Type B pancreatic cell (in vitro differentiated cells): ENCODE data around the gene SRRD. TPM values are rescaled to one million over a fixed set of nuclear protein-coding genes. Genes with fewer than 3 reads are reported as not detected.
A peak's percentile ranks its signal among the peaks of the same experiment; 100 is the strongest.

Experiments used
- DNase-seq: peaks from one replicate; pipeline ENCODE4 v3.0.0; 2021; ENCODE audit warnings: mixed read lengths; ENCODE audit not compliant: unreplicated experiment; ENCODE audit errors: extremely low spot score
- H3K27ac Mint-ChIP-seq: 2 replicates; pipeline ENCODE4 v1.8.0; 2021; ENCODE audit warnings: mild to moderate bottlenecking, mixed read lengths
- H3K27me3 Mint-ChIP-seq: 2 replicates; pipeline ENCODE4 v1.8.0; 2021; ENCODE audit warnings: mixed read lengths
- H3K36me3 Mint-ChIP-seq: 2 replicates; pipeline ENCODE4 v1.8.0; 2021; ENCODE audit warnings: mixed read lengths
- H3K4me1 Mint-ChIP-seq: one replicate; pipeline ENCODE4 v1.8.0; 2021; ENCODE audit warnings: mixed read lengths; ENCODE audit not compliant: unreplicated experiment
- H3K4me3 Mint-ChIP-seq: 2 replicates; pipeline ENCODE4 v1.8.0; 2021; ENCODE audit warnings: mild to moderate bottlenecking, mixed read lengths
- H3K9me3 Mint-ChIP-seq: 2 replicates; pipeline ENCODE4 v1.8.0; 2021; ENCODE audit warnings: mixed read lengths
- CTCF ChIP-seq: fragments of 200-600 bp; sonication (generic); conservative IDR thresholded peaks from 2 replicates; pipeline ENCODE4 v1.5.0; 2021; ENCODE audit warnings: antibody characterized with exemption, mild to moderate bottlenecking
- total RNA-seq: library from RNA; stranded (reverse); gene quantifications from 2 replicates; pipeline ENCODE4 v1.2.1, GENCODE V29; 2021; ENCODE audit warnings: low replicate concordance

Gene SRRD
- total RNA-seq, 1 donor from 2014 or later, result 27.7 TPM

- no peak for TF ChIP-seq CTCF
- no peak for DNase-seq
- Mint-ChIP-seq H3K4me3 (no peak overlapping the region), H3K27me3 (no peaks in the 10 kb centered on the region), H3K9me3 (no peaks in the 10 kb centered on the region), H3K36me3 (peaks cover 40% of the 10 kb centered on the region), H3K4me1 (no peaks in the 10 kb centered on the region), H3K27ac (no peak overlapping the region)
These were observed 20.1 kb downstream of the SRRD start for GRCh38 chr22:26503758-26504157.

- no peaks in the 10 kb centered on the region for H3K9me3 Mint-ChIP-seq
- H3K4me1 Mint-ChIP-seq, result peaks cover 20% of the 10 kb centered on the region
- no peak overlapping the region for H3K4me3 Mint-ChIP-seq
- DNase-seq, result no peak
- H3K27ac Mint-ChIP-seq, result no peak overlapping the region
- peaks cover 24% of the 10 kb centered on the region for H3K36me3 Mint-ChIP-seq
- H3K27me3 Mint-ChIP-seq, result no peaks in the 10 kb centered on the region
- no peak for TF ChIP-seq CTCF
These were observed 24.5 kb downstream of the SRRD start for GRCh38 chr22:26508148-26508547.

GRCh38 chr22:26512149-26512793, 28.6 kb downstream of the SRRD start, which contains the start of gene TFIP11:
TFIP11 (minus strand) TSS chr22:26512473; CDS start chr22:26510272, 2,201 bp downstream.
- H3K4me3 Mint-ChIP-seq, result peak within 1 kb of the TSS; percentile 99
- peak; percentile 95 for DNase-seq
- H3K9me3 Mint-ChIP-seq, result no peaks in the 10 kb centered on the region
- H3K27me3 Mint-ChIP-seq, result no peaks in the 10 kb centered on the region
- TF ChIP-seq CTCF, result no peak
- peaks cover 32% of the 10 kb centered on the region for H3K4me1 Mint-ChIP-seq
- peak within 1 kb of the TSS; percentile 95 for H3K27ac Mint-ChIP-seq
- H3K36me3 Mint-ChIP-seq, result peaks cover 6% of the 10 kb centered on the region

- Mint-ChIP-seq H3K27ac (peak overlapping the region; percentile 95), H3K4me3 (peak overlapping the region; percentile 99), H3K36me3 (peaks cover 6% of the 10 kb centered on the region), H3K9me3 (no peaks in the 10 kb centered on the region), H3K4me1 (peaks cover 32% of the 10 kb centered on the region), H3K27me3 (no peaks in the 10 kb centered on the region)
- no peak for DNase-seq
- no peak for TF ChIP-seq CTCF
These were observed 30.2 kb downstream of the SRRD start for GRCh38 chr22:26513838-26514237.

- no peak overlapping the region for H3K27ac Mint-ChIP-seq
- H3K27me3 Mint-ChIP-seq, result no peaks in the 10 kb centered on the region
- TF ChIP-seq CTCF, result no peak
- peaks cover 32% of the 10 kb centered on the region for H3K4me1 Mint-ChIP-seq
- peak overlapping the region; percentile 99 for H3K4me3 Mint-ChIP-seq
- H3K36me3 Mint-ChIP-seq, result no peaks in the 10 kb centered on the region
- H3K9me3 Mint-ChIP-seq, result no peaks in the 10 kb centered on the region
- DNase-seq, result no peak
These were observed 30.9 kb downstream of the SRRD start for GRCh38 chr22:26514419-26515161.
